B cell (primary cell): ENCODE data around the gene SPTB.

Experiments used
- EZH2 ChIP-seq: IDR thresholded peaks from 2 replicates; pipeline ENCODE4 v1.6.1; 2012; ENCODE audit warnings: borderline replicate concordance, low read depth, mild to moderate bottlenecking, moderate library complexity, low read length; ENCODE audit not compliant: insufficient read depth, poor library complexity, severe bottlenecking
- TF ChIP-seq, protein P1 (sequence below): fragments of 200-600 bp; IDR thresholded peaks from one replicate; pipeline ENCODE4 v1.8.0; 2022; ENCODE audit warnings: antibody characterized with exemption, mild to moderate bottlenecking

DNA sequence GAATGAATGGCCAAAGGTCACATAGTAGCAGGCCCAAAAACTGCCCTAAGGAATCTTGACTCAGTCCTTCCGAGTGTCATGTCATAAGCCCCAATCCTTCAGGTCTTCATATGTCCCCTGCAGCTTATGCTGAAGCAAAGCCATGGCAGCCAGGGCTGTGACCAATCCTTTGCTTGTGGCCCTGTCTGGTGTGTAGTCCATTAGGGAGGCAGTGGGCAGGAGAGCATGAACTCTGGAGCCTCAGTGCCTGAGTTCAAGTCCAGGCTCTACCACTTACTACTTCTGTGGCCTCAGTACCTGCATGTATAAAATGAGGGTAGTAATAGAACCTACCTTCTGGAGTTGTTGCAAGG, 155.2 kb downstream of the SPTB start:
- TF ChIP-seq EZH2, result no peak
- TF ChIP-seq, protein P1, sequence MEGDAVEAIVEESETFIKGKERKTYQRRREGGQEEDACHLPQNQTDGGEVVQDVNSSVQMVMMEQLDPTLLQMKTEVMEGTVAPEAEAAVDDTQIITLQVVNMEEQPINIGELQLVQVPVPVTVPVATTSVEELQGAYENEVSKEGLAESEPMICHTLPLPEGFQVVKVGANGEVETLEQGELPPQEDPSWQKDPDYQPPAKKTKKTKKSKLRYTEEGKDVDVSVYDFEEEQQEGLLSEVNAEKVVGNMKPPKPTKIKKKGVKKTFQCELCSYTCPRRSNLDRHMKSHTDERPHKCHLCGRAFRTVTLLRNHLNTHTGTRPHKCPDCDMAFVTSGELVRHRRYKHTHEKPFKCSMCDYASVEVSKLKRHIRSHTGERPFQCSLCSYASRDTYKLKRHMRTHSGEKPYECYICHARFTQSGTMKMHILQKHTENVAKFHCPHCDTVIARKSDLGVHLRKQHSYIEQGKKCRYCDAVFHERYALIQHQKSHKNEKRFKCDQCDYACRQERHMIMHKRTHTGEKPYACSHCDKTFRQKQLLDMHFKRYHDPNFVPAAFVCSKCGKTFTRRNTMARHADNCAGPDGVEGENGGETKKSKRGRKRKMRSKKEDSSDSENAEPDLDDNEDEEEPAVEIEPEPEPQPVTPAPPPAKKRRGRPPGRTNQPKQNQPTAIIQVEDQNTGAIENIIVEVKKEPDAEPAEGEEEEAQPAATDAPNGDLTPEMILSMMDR, result no peak
